HFFc6 (cell line): ENCODE data around the gene CXXC5. TPM values are rescaled to one million over a fixed set of nuclear protein-coding genes. Genes with fewer than 3 reads are reported as not detected.

Experiments used
- DNase-seq: peaks from one replicate; pipeline ENCODE4 v3.0.0-alpha.2; 2018
- H3K27ac Mint-ChIP-seq: 2 replicates; pipeline ENCODE4 v1.8.0; 2020; ENCODE audit warnings: mild to moderate bottlenecking, mixed read lengths
- H3K27me3 Mint-ChIP-seq: 2 replicates; pipeline ENCODE4 v1.8.0; 2021; ENCODE audit warnings: mild to moderate bottlenecking, moderate library complexity, mixed read lengths; ENCODE audit not compliant: insufficient read depth
- H3K36me3 Mint-ChIP-seq: 2 replicates; pipeline ENCODE4 v1.8.0; 2021; ENCODE audit warnings: low read depth, mixed read lengths
- H3K4me1 Mint-ChIP-seq: 2 replicates; pipeline ENCODE4 v1.8.0; 2020; ENCODE audit warnings: low read depth, mixed read lengths
- H3K4me3 Mint-ChIP-seq: 2 replicates; pipeline ENCODE4 v1.8.0; 2020; ENCODE audit warnings: mild to moderate bottlenecking, moderate library complexity, mixed read lengths
- H3K9me3 Mint-ChIP-seq: 2 replicates; pipeline ENCODE4 v1.8.0; 2020; ENCODE audit warnings: mild to moderate bottlenecking, mixed read lengths
- CTCF ChIP-seq: fragments of 200-600 bp; sonication (generic); IDR thresholded peaks from 2 replicates; pipeline ENCODE4 v1.5.0; 2021; ENCODE audit warnings: antibody characterized with exemption, mild to moderate bottlenecking
- total RNA-seq, 6 experiments: library from RNA; stranded (reverse); fragmentation: NEBNext Ultra II Directional; extraction: Animal tissue kit (Norgen Biotek cat#: 25700); gene quantifications; 2 replicates in 1 of 6; 3 replicates in 5 of 6; pipeline ENCODE4 v1.2.3, GENCODE V29; 2021

The CXXC5 gene
- total RNA-seq, 6 experiments from 2014 or later: 46.4 to 58.5 (median 49.2) TPM

GRCh38 chr5:139677736-139678613 is 29.8 kb downstream of the CXXC5 start:
- Mint-ChIP-seq H3K9me3 (no peaks in the 10 kb centered on the region), H3K27me3 (peaks cover 3% of the 10 kb centered on the region), H3K4me1 (peaks cover 26% of the 10 kb centered on the region), H3K36me3 (peaks cover 6% of the 10 kb centered on the region; the same call in 1 of the 2 replicates), H3K27ac (no peak overlapping the region), H3K4me3 (no peak overlapping the region)
- no peak for TF ChIP-seq CTCF
- no peak for DNase-seq

GRCh38 chr5:139678751-139679750 is 30.9 kb downstream of the CXXC5 start:
- no peaks in the 10 kb centered on the region for H3K9me3 Mint-ChIP-seq
- peak; percentile 43 for DNase-seq
- H3K27ac Mint-ChIP-seq: peak overlapping the region; percentile 45
- H3K27me3 Mint-ChIP-seq: peaks cover 2% of the 10 kb centered on the region
- peaks cover 22% of the 10 kb centered on the region for H3K4me1 Mint-ChIP-seq
- H3K4me3 Mint-ChIP-seq: no peak overlapping the region
- no peak for TF ChIP-seq CTCF
- peaks cover 11% of the 10 kb centered on the region; the same call in 1 of the 2 replicates for H3K36me3 Mint-ChIP-seq

- Mint-ChIP-seq H3K36me3 (peaks cover 11% of the 10 kb centered on the region; the same call in 1 of the 2 replicates), H3K4me1 (peaks cover 17% of the 10 kb centered on the region), H3K9me3 (no peaks in the 10 kb centered on the region), H3K27me3 (peaks cover 6% of the 10 kb centered on the region), H3K27ac (no peak overlapping the region), H3K4me3 (no peak overlapping the region)
- TF ChIP-seq CTCF: no peak
- no peak for DNase-seq
These were observed 32.4 kb downstream of the CXXC5 start for GRCh38 chr5:139680368-139681111.

- no peak for DNase-seq
- peaks cover 11% of the 10 kb centered on the region; the same call in 1 of the 2 replicates for H3K36me3 Mint-ChIP-seq
- H3K4me1 Mint-ChIP-seq: peaks cover 22% of the 10 kb centered on the region
- H3K4me3 Mint-ChIP-seq: no peak overlapping the region
- no peaks in the 10 kb centered on the region for H3K9me3 Mint-ChIP-seq
- TF ChIP-seq CTCF: no peak
- no peak overlapping the region for H3K27ac Mint-ChIP-seq
- H3K27me3 Mint-ChIP-seq: peaks cover 6% of the 10 kb centered on the region
These were observed 32.9 kb downstream of the CXXC5 start for GRCh38 chr5:139681112-139681458.

GRCh38 chr5:139681466-139681865 is 33.3 kb downstream of the CXXC5 start:
- no peak overlapping the region for H3K27ac Mint-ChIP-seq
- H3K36me3 Mint-ChIP-seq: peaks cover 11% of the 10 kb centered on the region; the same call in 1 of the 2 replicates
- no peak overlapping the region for H3K4me3 Mint-ChIP-seq
- no peaks in the 10 kb centered on the region for H3K9me3 Mint-ChIP-seq
- H3K4me1 Mint-ChIP-seq: peaks cover 22% of the 10 kb centered on the region
- no peak for TF ChIP-seq CTCF
- peaks cover 9% of the 10 kb centered on the region for H3K27me3 Mint-ChIP-seq
- no peak for DNase-seq
